Caco-2 (cell line): ENCODE results near the gene C3orf38. TPM values are rescaled to one million over a fixed set of nuclear protein-coding genes. Genes with fewer than 3 reads are reported as not detected.
"Not testable (repeated sequence)": the region's sequence is repeated elsewhere in the genome, so short reads cannot be mapped to it uniquely, and the experiment has no call there.

Experiments used
- BruUV-seq: library from RNA; stranded (reverse); fragments of 400-500 nt; replicated peaks from 2 replicates; lab custom pipeline; 2021; lab: Mats Ljungman, UMichigan
- CTCF ChIA-PET: fragments of 300-600 bp; sonication (Branson Sonifier 250); formaldehyde crosslinking; loops from one replicate; lab custom pipeline; 2022; ENCODE audit warnings: antibody characterized with exemption; lab: Charles Lee
- POLR2A ChIA-PET: fragments of 300-600 bp; sonication (Branson Sonifier 250); formaldehyde crosslinking; loops from one replicate; lab custom pipeline; 2022; ENCODE audit warnings: antibody characterized with exemption; lab: Charles Lee
- DNase-seq, 2 experiments: peaks; one replicate each; pipeline versions ENCODE4 v3.0.0 to v3.0.0-alpha.2; 2020 to 2022
- H3K27me3 ChIP-seq: replicated peaks from 2 replicates; pipeline ENCODE4 v1.6.0; 2011; ENCODE audit warnings: low read length; ENCODE audit not compliant: control insufficient read depth, insufficient read depth
- H3K36me3 ChIP-seq: 2 replicates; pipeline ENCODE4 v1.5.1; 2011; ENCODE audit warnings: low read length; ENCODE audit not compliant: control insufficient read depth, insufficient read depth
- H3K4me1 ChIP-seq: fragments of 250-450 bp; sonication (Bioruptor Pico); 2 replicates; pipeline ENCODE4 v1.5.1; 2020; ENCODE audit warnings: mild to moderate bottlenecking
- H3K4me3 ChIP-seq: 2 replicates; pipeline ENCODE4 v1.5.1; 2011; ENCODE audit warnings: low read depth, mild to moderate bottlenecking, control low read depth, low read length
- H3K9me3 ChIP-seq: fragments of 250-450 bp; sonication (Bioruptor Pico); 2 replicates; pipeline ENCODE4 v1.5.1; 2020; ENCODE audit warnings: mild to moderate bottlenecking, moderate library complexity
- H3K27ac Mint-ChIP-seq: one replicate; pipeline ENCODE4 v1.8.0; 2022; ENCODE audit warnings: mixed read lengths; ENCODE audit not compliant: unreplicated experiment
- H3K27me3 Mint-ChIP-seq: one replicate; pipeline ENCODE4 v1.8.0; 2022; ENCODE audit warnings: mixed read lengths; ENCODE audit not compliant: insufficient read depth, unreplicated experiment
- H3K36me3 Mint-ChIP-seq: one replicate; pipeline ENCODE4 v1.8.0; 2022; ENCODE audit warnings: mild to moderate bottlenecking, mixed read lengths; ENCODE audit not compliant: insufficient read depth, unreplicated experiment
- H3K4me1 Mint-ChIP-seq: one replicate; pipeline ENCODE4 v1.8.0; 2022; ENCODE audit warnings: low read depth, mixed read lengths; ENCODE audit not compliant: unreplicated experiment
- H3K4me3 Mint-ChIP-seq: one replicate; pipeline ENCODE4 v1.8.0; 2022; ENCODE audit warnings: mild to moderate bottlenecking, moderate library complexity, mixed read lengths; ENCODE audit not compliant: unreplicated experiment
- H3K9me3 Mint-ChIP-seq: one replicate; pipeline ENCODE4 v1.8.0; 2022; ENCODE audit warnings: mixed read lengths; ENCODE audit not compliant: unreplicated experiment
- CTCF ChIP-seq, 2 experiments: fragments of 200-600 bp in 1 of 2; IDR thresholded peaks; 1 replicate in 1 of 2; 2 replicates in 1 of 2; pipeline versions ENCODE4 v1.5.1 to v1.8.0; 2011 to 2022; ENCODE audit warnings: antibody characterized with exemption in 1 of 2, control low read depth in 1 of 2, inconsistent platforms in 1 of 2, low read depth in 1 of 2, low read length in 1 of 2, mild to moderate bottlenecking in 1 of 2, moderate library complexity in 1 of 2; ENCODE audit not compliant: insufficient read depth in 1 of 2, severe bottlenecking in 1 of 2, unreplicated experiment in 1 of 2
- intact Hi-C: fragments of 100-400 bp; cut with micrococcal nuclease; formaldehyde crosslinking; loops from one replicate; pipeline ENCODE4 v1.10.0; 2022; ENCODE audit not compliant: unreplicated experiment
- total RNA-seq: library from RNA; stranded (reverse); gene quantifications from 2 replicates; pipeline ENCODE4 v1.2.3, GENCODE V29; 2022

C3orf38 gene
- total RNA-seq, 1 experiment from 2014 or later, result 22.8 TPM

- DNase-seq, result no peak
- ChIA-PET CTCF (no interaction called here), POLR2A (no interaction called here)
- no peak overlapping the region for H3K4me3 Mint-ChIP-seq
- H3K36me3 Mint-ChIP-seq, result no peaks in the 10 kb centered on the region
- intact Hi-C loops, result no loop called here
- no peaks in the 10 kb centered on the region for H3K9me3 Mint-ChIP-seq
- H3K27me3 ChIP-seq, result no peaks in the 10 kb centered on the region
- no peaks in the 10 kb centered on the region for H3K4me1 ChIP-seq
- no peak overlapping the region for H3K4me3 ChIP-seq
- no peak overlapping the region for H3K27ac Mint-ChIP-seq
- BruUV-seq, result no TSS peak
- no peaks in the 10 kb centered on the region for H3K4me1 Mint-ChIP-seq
- no peaks in the 10 kb centered on the region for H3K36me3 ChIP-seq
- no peak for TF ChIP-seq CTCF (IDR thresholded peaks at IDR 0.05; ENCODE audit: insufficient read depth in 1 of 2, low read depth in 1 of 2, low read length in 1 of 2, severe bottlenecking in 1 of 2, unreplicated experiment in 1 of 2)
- no peaks in the 10 kb centered on the region for H3K27me3 Mint-ChIP-seq
- H3K9me3 ChIP-seq, result no peaks in the 10 kb centered on the region
Observed at GRCh38 chr3:88117683-88118082, 32.1 kb upstream of the C3orf38 start.

- H3K4me1 ChIP-seq, CTCF ChIA-PET, H3K36me3 ChIP-seq, H3K9me3 ChIP-seq, DNase-seq, H3K36me3 Mint-ChIP-seq, H3K27me3 ChIP-seq, H3K4me3 ChIP-seq, H3K27me3 Mint-ChIP-seq, BruUV-seq, H3K27ac Mint-ChIP-seq, POLR2A ChIA-PET, H3K9me3 Mint-ChIP-seq, H3K4me3 Mint-ChIP-seq, H3K4me1 Mint-ChIP-seq, intact Hi-C loops: not testable (repeated sequence)
Observed at GRCh38 chr3:88118603-88119002, 31.2 kb upstream of the C3orf38 start.

- Histone ChIP-seq H3K4me1 (no peaks in the 10 kb centered on the region), H3K9me3 (no peaks in the 10 kb centered on the region), H3K4me3 (no peak overlapping the region), H3K36me3 (no peaks in the 10 kb centered on the region), H3K27me3 (no peaks in the 10 kb centered on the region)
- Mint-ChIP-seq H3K4me3 (no peak overlapping the region), H3K27me3 (no peaks in the 10 kb centered on the region), H3K27ac (no peak overlapping the region), H3K4me1 (peaks cover 6% of the 10 kb centered on the region), H3K36me3 (no peaks in the 10 kb centered on the region), H3K9me3 (no peaks in the 10 kb centered on the region)
- ChIA-PET CTCF (no interaction called here), POLR2A (no interaction called here)
- intact Hi-C loops, result no loop called here
- no peak for DNase-seq
- no peak for TF ChIP-seq CTCF (IDR thresholded peaks at IDR 0.05; ENCODE audit: insufficient read depth in 1 of 2, low read depth in 1 of 2, low read length in 1 of 2, severe bottlenecking in 1 of 2, unreplicated experiment in 1 of 2)
- no TSS peak for BruUV-seq
Observed at GRCh38 chr3:88123526-88123925, 26.2 kb upstream of the C3orf38 start.

GRCh38 chr3:88131695-88132094 lies 18.1 kb upstream of the C3orf38 start:
- DNase-seq, result no peak
- no peaks in the 10 kb centered on the region for H3K27me3 Mint-ChIP-seq
- H3K36me3 ChIP-seq, result no peaks in the 10 kb centered on the region
- no TSS peak for BruUV-seq
- H3K4me1 ChIP-seq, result no peaks in the 10 kb centered on the region
- CTCF ChIA-PET, result no interaction called here
- H3K4me3 Mint-ChIP-seq, result no peak overlapping the region
- H3K27me3 ChIP-seq, result no peaks in the 10 kb centered on the region
- POLR2A ChIA-PET, result no interaction called here
- peaks cover 6% of the 10 kb centered on the region for H3K36me3 Mint-ChIP-seq
- peaks cover 12% of the 10 kb centered on the region for H3K4me1 Mint-ChIP-seq
- intact Hi-C loops, result no loop called here
- H3K9me3 Mint-ChIP-seq, result no peaks in the 10 kb centered on the region
- no peak overlapping the region for H3K27ac Mint-ChIP-seq
- no peak for TF ChIP-seq CTCF (IDR thresholded peaks at IDR 0.05; ENCODE audit: insufficient read depth in 1 of 2, low read depth in 1 of 2, low read length in 1 of 2, severe bottlenecking in 1 of 2, unreplicated experiment in 1 of 2)
- H3K4me3 ChIP-seq, result no peak overlapping the region
- H3K9me3 ChIP-seq, result no peaks in the 10 kb centered on the region
